ENCODE results near the gene LILRB2.
A peak's percentile ranks its signal among the peaks of the same experiment; 100 is the strongest.
"Not testable (repeated sequence)": the region's sequence is repeated elsewhere in the genome, so short reads cannot be mapped to it uniquely, and the experiment has no call there.

The LILRB2 gene

GRCh38 chr19:54240372-54241336 is 40.3 kb downstream of the LILRB2 start:
- DNase-seq (ENCODE audit: low read depth): not testable (repeated sequence)

DNA sequence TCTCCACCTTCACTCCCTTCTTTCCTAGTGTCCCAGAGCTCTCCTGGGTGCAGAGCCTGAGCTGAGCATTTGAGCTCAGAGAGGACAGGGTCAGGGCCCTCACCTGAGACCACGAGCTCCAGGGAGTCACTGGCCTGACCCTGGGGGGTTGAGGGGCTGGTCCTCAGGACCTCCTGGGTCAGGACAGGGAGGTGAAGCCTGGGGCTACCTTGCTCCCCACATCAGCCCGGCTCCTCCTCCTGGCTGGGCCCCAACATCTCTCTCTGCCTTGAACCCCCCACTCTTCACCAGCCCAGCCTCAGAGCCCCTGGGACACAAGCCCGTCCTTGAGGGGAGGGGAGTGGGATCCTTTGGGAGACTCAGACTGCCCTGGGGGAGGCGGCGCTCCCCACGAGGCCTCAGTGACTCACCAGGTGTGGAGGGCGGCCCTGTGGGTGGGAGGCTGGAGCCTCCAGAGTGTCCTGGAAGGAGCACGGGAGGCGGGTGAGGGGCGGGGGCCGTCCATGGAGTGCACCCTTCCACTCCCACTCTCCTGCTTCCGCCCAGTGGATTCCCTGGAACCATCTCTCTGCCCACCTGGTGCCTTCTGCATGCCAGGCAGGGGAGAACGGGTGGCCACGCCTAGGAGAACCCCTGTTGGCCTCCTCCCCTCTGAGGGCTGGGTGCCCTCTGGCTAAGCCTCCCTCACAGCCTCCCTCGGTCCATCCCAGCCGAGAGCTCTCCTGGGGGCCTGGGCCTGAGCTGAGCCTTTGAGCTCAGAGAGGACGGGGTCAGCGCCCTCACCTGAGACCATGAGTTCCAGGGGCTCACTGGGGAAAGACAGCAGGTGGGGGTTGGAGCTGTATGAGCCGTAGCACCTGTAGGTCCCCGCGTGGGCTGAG is 41.2 kb downstream of the LILRB2 start:
- DNase-seq (ENCODE audit: low read depth): not testable (repeated sequence)

GRCh38 chr19:54233941-54234340 is 47.0 kb downstream of the LILRB2 start:
- DNase-seq (ENCODE audit: low read depth): no peak

DNA sequence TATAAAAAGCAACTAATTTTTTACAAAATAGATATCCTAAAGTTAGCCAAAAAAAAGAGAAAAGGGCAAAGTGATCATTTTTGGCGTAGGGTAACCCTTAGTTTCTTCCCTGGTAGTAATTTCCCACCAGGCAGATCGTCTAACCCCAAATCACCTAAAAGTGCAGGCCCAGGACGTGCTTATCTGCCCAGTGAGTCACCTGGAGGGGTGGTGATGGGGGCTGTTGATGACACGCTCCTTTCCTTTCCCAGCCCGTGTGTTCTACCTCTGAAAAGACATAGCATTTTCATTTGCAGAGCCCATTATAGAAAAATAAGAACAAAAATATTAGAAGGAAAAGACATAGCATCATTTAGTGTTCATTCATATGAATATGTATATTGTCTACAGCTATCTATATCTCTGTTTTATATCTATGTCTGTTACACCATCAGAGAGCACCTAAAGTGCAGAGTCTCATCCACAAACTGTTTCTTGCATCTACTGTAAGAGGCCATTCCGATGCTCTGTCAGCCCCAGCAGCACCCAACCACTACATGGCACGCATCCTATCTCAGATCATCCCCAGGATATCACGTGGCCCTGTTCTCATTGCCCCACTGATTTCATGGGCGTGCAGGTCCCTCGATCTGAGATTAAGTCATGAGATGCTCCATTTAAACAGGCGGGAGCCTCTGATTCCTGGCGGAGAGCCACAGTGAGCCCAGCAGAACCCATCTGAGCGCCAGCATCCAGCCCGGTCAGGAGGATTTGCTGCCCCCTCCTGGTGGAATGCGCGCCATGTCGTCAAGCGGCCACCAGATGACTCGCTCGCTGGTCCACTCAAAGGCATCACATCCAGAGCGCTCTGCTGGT is 49.6 kb downstream of the LILRB2 start:
- DNase-seq (ENCODE audit: low read depth): peak; percentile 57

DNA sequence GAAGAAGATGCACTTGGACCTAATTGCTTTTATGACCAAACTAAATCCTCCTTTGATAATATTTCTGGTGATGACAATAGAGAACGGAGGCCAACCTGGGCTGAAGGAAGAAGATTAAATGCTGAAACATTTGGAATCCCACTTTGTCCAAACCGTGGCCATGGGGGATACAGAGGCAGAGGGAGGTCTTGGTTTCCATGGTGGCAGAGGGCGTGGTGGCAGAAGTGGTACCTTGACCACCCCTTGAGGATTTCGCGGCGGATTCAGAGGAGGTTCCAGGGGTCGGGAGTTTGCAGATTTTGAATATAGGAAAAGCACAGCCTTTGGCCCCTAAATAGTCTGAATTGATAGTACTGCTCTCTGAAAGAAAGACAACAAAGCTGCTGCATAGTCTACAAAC is 50.9 kb downstream of the LILRB2 start:
- no peak for DNase-seq (ENCODE audit: low read depth)

- DNase-seq (ENCODE audit: low read depth): no peak
These were observed 51.8 kb downstream of the LILRB2 start for GRCh38 chr19:54229146-54229545.

GRCh38 chr19:54224619-54225018 is 56.3 kb downstream of the LILRB2 start:
- DNase-seq (ENCODE audit: low read depth): not testable (repeated sequence)

GRCh38 chr19:54223937-54224281 is 57.0 kb downstream of the LILRB2 start:
- not testable (repeated sequence) for DNase-seq (ENCODE audit: low read depth)
